ENCODE measurements around the gene PLXNA4.

GRCh38 chr7:132428247-132428919 is 147.9 kb downstream of the PLXNA4 start:
- no peak for TF ChIP-seq POLR2A (IDR thresholded peaks at IDR 0.05; ENCODE audit: low read length)
- TF ChIP-seq GATA1 (IDR thresholded peaks at IDR 0.05; ENCODE audit: low read depth, low read length), result no peak

Measured in erythroblast (primary cell).